Uterus (tissue), 2 donors: ENCODE data around the gene SLCO2B1.

Experiments
- CTCF ChIP-seq, 4 experiments: fragments of 200-600 bp in 2 of 4; fragments of 450-650 bp in 2 of 4; sonication (generic) in 2 of 4; IDR thresholded peaks; one replicate each; pipeline ENCODE4 v1.5.1; 2016 to 2019; ENCODE audit warnings: antibody characterized with exemption in 4 of 4, mild to moderate bottlenecking in 2 of 4, moderate library complexity in 1 of 4
- POLR2A ChIP-seq, 2 donors: fragments of 450-650 bp; IDR thresholded peaks; one replicate each; pipeline ENCODE4 v1.6.1; 2016; ENCODE audit warnings: antibody characterized with exemption in 2 of 2, mild to moderate bottlenecking in 1 of 2, moderate library complexity in 1 of 2

GRCh38 chr11:75205564-75206020 is 54.7 kb downstream of the SLCO2B1 start:
- no peak for TF ChIP-seq POLR2A (IDR thresholded peaks at IDR 0.05)
- TF ChIP-seq CTCF (IDR thresholded peaks at IDR 0.05): no peak
